ENCODE measurements around the gene MACROD2. TPM values are rescaled to one million over a fixed set of nuclear protein-coding genes. Genes with fewer than 3 reads are reported as not detected.

Gene MACROD2
- total and polyA plus RNA-seq, 4 donors = 0.66 to 10.5 (median 3.3) TPM

DNA sequence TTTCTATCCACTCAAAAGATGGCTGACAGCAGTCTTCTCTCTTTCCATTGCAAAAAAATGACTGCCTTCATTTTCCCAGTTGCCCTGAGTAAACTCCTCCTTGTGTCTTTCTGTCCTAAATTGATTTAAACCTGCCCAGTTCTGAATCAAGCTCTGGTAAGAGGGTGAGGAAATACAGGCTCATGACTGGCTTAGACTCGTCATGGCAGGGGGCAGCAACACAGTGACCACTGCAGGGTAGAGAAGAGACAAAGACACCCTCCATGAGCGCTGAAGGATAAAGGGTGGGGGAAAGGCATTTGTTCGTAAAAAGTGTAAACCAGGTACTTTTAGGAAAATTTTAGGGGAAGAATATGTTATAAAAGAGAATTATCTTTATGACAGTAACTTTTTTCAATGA, 1080.3 kb downstream of the MACROD2 start:
- no peak overlapping the region for H3K4me3 ChIP-seq (ENCODE audit: low read depth in 1 of 3, low read length in 3 of 3)
- no peaks in the 10 kb centered on the region for H3K27me3 ChIP-seq (ENCODE audit: control insufficient read depth in 4 of 4, insufficient read depth in 4 of 4, low read length in 3 of 4)
- DNase-seq (ENCODE audit: low spot score) = no peak
- WGBS = 77% methylated on average over 3 of the region's 3 CpGs
- no peak for TF ChIP-seq RAD21 (IDR thresholded peaks at IDR 0.05)
- no peak for TF ChIP-seq RXRA (IDR thresholded peaks at IDR 0.05)
- no peak for TF ChIP-seq REST (IDR thresholded peaks at IDR 0.05)
- H3K9me3 ChIP-seq (ENCODE audit: control insufficient read depth in 4 of 4, low read length in 3 of 4) = no peaks in the 10 kb centered on the region
- no peaks in the 10 kb centered on the region for H3K4me1 ChIP-seq (ENCODE audit: control insufficient read depth in 4 of 4, insufficient read depth in 4 of 4, low read length in 3 of 4)
- no peak overlapping the region for H3K9ac ChIP-seq (ENCODE audit: low read depth in 1 of 2, low read length in 2 of 2)
- no peak overlapping the region for H3K27ac ChIP-seq (ENCODE audit: low read depth in 1 of 2, low read length in 2 of 2)
- no peaks in the 10 kb centered on the region for H3K36me3 ChIP-seq (ENCODE audit: control insufficient read depth in 4 of 4, insufficient read depth in 3 of 4, low read depth in 1 of 4, low read length in 3 of 4)

- H3K27me3 ChIP-seq (ENCODE audit: control insufficient read depth in 4 of 4, insufficient read depth in 4 of 4, low read length in 3 of 4) = no peaks in the 10 kb centered on the region
- DNase-seq (ENCODE audit: low spot score) = no peak
- no peak overlapping the region for H3K27ac ChIP-seq (ENCODE audit: low read depth in 1 of 2, low read length in 2 of 2)
- WGBS = 92% methylated on average over 1 of the region's 1 CpG
- no peaks in the 10 kb centered on the region for H3K4me1 ChIP-seq (ENCODE audit: control insufficient read depth in 4 of 4, insufficient read depth in 4 of 4, low read length in 3 of 4)
- no peak overlapping the region for H3K4me3 ChIP-seq (ENCODE audit: low read depth in 1 of 3, low read length in 3 of 3)
- no peaks in the 10 kb centered on the region for H3K36me3 ChIP-seq (ENCODE audit: control insufficient read depth in 4 of 4, insufficient read depth in 3 of 4, low read depth in 1 of 4, low read length in 3 of 4)
- no peak for TF ChIP-seq TAF1 (conservative IDR thresholded peaks at IDR 0.05)
- no peak for TF ChIP-seq MAX (IDR thresholded peaks at IDR 0.05)
- TF ChIP-seq REST (IDR thresholded peaks at IDR 0.05) = no peak
- H3K9ac ChIP-seq (ENCODE audit: low read depth in 1 of 2, low read length in 2 of 2) = no peak overlapping the region
- H3K9me3 ChIP-seq (ENCODE audit: control insufficient read depth in 4 of 4, low read length in 3 of 4) = no peaks in the 10 kb centered on the region
These were observed 1081.5 kb downstream of the MACROD2 start for GRCh38 chr20:15076785-15077184.

DNA sequence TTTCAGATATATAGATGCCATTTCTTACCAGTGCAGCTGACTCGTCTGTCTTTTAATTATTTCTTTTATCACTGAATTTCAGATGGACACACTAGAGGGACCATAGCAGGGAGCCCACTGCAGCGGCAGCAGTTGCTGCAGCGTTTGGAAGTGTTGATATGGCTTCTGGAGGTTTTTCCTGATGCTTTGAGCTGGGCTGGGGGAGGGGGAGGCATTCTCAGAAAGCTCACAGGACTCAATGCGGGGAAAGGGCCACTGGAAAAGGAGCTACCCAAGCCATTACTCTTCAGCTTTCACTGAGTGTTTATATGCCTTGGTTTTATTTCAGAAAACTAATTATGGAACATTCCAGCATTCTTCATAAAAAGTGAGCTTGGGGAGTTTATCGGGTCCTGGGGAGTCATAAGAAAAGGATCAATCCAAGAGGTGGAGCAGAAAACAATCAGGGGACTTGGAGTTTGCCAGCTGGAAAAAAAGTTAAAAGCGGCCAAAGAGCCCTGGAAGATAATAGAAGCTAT, 1082.5 kb downstream of the MACROD2 start:
- no peak for DNase-seq (ENCODE audit: low spot score)
- H3K27me3 ChIP-seq (ENCODE audit: control insufficient read depth in 4 of 4, insufficient read depth in 4 of 4, low read length in 3 of 4) = no peaks in the 10 kb centered on the region
- H3K27ac ChIP-seq (ENCODE audit: low read depth in 1 of 2, low read length in 2 of 2) = no peak overlapping the region
- H3K4me1 ChIP-seq (ENCODE audit: control insufficient read depth in 4 of 4, insufficient read depth in 4 of 4, low read length in 3 of 4) = no peaks in the 10 kb centered on the region
- H3K36me3 ChIP-seq (ENCODE audit: control insufficient read depth in 4 of 4, insufficient read depth in 3 of 4, low read depth in 1 of 4, low read length in 3 of 4) = no peaks in the 10 kb centered on the region
- no peak for TF ChIP-seq GABPA (IDR thresholded peaks at IDR 0.05 in 1 of 2, conservative IDR thresholded peaks at IDR 0.05 in 1 of 2)
- TF ChIP-seq HNF4A (conservative IDR thresholded peaks at IDR 0.05) = no peak
- no peak for TF ChIP-seq FOXA1 (IDR thresholded peaks at IDR 0.05)
- TF ChIP-seq RXRA (IDR thresholded peaks at IDR 0.05) = no peak
- no peak for TF ChIP-seq FOXA2 (IDR thresholded peaks at IDR 0.05)
- TF ChIP-seq RAD21 (IDR thresholded peaks at IDR 0.05) = no peak
- TF ChIP-seq JUND (IDR thresholded peaks at IDR 0.05) = no peak
- TF ChIP-seq SP1 (IDR thresholded peaks at IDR 0.05) = no peak
- no peak for TF ChIP-seq MAX (IDR thresholded peaks at IDR 0.05)
- 80% methylated on average over 6 of the region's 6 CpGs for whole genome bisulfite sequencing
- no peaks in the 10 kb centered on the region for H3K9me3 ChIP-seq (ENCODE audit: control insufficient read depth in 4 of 4, low read length in 3 of 4)
- H3K4me3 ChIP-seq (ENCODE audit: low read depth in 1 of 3, low read length in 3 of 3) = no peak overlapping the region
- H3K9ac ChIP-seq (ENCODE audit: low read depth in 1 of 2, low read length in 2 of 2) = no peak overlapping the region

Data from liver (tissue), 9 donors.